GM18517 (cell line): ENCODE results near the gene CHIT1.

Source experiments
- ATAC-seq: cut with Tn5 transposase; IDR thresholded peaks from one replicate; pipeline ENCODE4 v1.9.1; 2021; ENCODE audit warnings: mild to moderate bottlenecking, moderate library complexity; ENCODE audit not compliant: unreplicated experiment

Gene CHIT1

DNA sequence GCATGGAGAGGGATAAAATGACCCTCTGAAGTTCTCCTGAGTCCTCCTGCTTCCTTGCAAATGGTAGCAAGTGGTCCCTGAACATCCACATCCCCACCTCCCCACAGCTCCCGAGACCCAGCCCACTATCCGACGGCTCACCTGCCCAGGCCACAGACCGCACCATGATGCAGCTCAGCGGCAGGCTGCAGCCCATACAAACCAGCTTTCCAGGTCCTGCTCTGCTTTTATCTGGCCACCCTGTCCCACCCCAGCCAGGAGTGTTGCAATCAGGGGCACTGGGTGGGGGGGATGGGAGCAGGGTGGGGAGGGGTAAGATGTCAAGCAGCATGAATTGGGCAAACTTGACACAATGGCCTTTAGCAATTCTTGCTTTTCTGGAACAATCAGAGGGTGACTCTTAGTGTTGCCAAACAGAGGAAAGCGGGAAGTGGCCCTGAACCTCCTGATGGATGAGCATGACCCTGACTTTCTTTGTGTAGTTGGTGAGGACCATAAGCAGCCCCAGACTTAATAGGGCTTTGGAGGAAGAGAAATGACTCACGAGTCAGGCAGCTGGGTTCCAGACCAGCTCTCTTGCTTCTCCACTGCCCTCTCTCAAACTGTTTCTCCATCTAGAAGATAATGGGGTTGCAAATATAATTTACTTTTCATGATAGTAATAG lies at the start of gene CHIT1:
TSS of gene CHIT1 (minus strand) at position 203 of the 665 bp plus-strand sequence. CDS start at position 166, 37 bp downstream.
- ATAC-seq = no peak

DNA sequence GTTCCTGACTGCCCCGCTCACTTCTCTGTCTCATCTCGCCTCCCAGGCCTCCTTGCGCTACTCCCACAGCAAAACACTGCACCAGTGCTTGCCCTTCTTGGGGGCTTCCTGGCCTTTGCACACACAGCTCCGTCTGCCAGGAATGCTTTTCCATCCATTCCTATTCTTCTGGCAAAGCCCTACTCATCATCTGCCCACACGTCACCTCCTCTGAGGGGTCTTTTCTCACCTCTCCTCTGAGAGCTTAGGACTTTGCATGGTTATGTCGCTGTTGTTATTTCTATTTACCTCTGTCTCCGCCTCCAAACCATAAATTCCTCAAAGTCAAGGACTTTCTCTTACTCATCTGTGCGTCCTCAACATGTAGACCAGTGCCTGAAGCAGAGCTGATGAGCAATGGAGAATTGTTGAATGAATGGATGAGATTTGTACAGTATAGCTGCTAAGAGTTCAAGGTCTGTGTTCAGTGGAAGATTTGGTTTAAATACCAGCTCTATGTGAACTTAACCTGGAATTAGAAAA lies 49.5 kb upstream of the CHIT1 start:
- ATAC-seq = no peak

DNA sequence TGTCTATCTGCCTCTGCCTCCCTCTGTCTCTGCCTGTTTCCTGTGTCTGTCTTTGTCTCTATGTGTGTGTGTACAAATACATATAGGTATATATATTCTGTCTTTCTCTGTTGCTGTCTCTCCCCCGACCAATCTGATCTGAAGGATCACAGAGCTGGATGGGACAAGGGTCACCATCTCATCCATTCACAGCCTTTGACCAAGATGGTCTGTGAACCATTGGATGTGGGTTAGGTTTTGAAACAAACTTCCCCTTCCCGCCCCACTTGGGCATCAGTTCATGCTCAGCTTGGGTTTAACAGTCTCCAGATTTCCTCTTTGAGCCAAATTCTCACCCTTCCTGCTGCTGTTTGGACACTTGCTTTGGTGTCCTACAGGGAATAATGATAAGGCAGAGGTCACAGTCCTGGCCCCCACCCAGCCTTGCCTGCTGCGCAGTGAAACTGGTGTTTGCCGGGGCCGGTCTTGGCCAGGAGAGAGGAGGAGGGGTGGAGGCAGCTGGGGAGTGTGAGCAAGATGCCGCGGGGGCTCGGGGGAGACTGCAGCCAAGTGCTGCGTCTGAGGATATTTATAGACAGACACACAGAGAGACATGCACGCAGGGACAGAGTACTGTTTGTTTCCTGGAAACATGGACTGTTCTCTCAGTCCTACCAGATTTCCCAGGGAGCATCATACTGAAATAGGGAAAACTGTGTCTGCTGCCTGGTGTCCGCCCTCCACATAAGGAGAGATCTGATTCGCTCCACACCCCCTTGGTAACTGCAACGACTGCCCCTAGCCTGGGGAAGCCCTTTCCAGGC lies 48.8 kb upstream of the CHIT1 start:
- no peak for ATAC-seq

DNA sequence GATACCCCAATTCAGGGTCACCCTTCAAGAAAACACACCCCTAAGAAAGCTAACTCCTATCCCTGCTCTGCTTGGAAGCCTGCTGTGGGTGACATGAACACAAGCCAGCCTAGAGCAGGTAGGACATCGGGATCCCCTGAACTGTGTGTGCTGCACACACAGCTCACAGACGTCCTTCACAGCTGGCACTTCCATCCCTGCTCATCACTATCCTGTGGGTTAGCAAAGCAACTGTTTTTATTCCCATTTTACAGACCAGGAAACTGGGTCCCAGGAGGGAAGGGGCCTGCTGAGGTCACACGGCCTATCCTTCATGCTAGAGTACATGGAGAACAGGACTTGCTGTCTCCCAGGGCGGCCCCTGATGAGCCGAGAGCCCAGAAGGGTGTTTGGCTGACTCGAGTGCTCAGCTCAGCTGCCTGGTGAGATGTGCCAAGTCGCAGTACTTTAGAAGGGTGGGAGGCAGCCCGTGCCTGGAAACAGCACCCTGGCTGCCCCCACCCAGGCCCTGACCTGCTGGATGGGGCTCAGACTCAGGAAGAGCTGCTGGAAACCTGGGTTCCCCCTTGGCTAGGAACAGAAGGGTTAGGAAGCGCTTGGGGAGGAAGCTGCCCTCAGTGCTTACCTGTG lies 47.6 kb upstream of the CHIT1 start:
- no peak for ATAC-seq

DNA sequence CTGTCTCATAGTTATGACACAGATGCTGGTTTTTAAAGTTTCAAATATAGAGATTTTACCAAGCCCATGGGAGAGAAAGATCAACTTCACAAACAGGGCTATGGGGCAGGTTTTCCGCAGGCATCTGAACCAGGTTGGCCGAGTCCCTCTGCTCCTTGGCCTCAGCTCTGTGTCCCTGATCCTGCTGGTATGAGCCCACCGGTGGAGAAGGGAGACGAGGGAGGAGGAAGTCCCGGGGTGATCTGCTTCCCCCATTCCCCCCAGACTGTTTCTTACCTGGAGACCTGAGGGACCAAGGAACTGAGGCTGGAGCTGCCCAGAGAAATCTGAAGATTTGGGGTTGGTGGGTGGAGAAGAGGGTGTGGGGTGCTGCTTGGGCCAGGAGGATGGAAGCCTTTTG lies 46.9 kb upstream of the CHIT1 start:
- ATAC-seq = no peak

DNA sequence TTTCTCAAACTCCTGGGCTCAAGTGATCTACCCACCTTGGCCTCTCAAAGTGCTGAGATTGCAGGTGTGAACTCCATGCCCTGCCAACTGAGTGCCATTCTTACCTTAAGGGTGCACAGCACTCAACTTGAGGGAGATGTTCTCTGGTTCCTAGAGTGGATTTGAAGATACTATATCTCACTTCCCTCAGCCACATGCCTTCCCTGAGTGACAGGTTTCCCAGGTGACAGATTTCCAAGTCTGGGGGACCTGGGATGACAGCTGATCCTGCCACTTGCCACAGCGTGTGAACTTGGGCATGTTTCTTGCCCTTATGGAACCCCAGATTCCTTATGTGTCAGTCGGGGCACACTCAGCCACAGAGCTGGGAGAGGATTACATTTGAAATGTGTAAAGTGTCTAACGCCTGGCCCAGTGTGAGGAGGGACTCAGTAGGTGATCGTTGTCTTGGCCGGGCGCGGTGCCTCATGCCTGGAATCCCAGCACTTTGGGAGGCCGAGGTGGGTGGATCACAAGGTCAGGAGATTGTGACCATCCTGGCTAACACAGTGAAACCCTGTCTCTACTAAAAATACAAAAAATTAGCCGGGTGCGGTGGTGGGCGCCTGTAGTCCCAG lies 46.3 kb upstream of the CHIT1 start:
- no peak for ATAC-seq

DNA sequence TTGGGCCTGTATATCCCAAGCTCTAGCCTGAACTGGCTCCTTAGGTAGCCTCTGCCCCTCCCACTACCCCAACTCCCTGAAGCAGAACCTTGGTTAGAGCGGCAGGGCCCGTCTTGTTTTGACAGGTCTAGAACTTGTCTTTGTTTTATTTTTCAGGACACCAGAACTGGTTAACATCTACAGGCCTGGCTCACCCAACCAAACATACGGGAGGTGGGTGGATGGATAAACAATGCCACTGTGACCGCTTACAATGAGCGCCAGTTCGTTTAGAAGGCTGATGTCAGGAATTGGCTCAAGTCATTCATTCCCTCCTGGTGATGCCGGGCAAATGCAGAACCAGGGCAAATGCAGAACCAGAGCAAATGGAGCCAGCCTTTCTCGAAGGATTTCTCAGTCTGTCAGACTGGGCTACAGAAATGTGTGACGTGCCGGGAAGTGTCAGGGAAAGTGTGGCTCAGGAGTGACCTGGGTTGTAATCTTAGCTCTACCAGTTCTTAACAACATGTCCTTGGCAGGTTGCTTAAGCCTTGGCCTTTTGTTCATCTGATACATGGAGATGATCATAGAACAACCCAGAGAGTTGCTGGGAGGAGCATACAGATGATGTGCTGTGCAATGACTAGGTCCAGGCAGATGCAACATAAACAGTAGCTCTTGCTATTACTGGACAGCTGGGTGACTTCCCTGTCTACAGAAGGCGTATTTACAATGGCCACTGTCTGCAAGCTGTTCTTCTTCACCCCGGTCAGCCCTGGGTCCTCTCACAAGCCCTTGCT lies 45.3 kb upstream of the CHIT1 start:
- ATAC-seq = no peak

DNA sequence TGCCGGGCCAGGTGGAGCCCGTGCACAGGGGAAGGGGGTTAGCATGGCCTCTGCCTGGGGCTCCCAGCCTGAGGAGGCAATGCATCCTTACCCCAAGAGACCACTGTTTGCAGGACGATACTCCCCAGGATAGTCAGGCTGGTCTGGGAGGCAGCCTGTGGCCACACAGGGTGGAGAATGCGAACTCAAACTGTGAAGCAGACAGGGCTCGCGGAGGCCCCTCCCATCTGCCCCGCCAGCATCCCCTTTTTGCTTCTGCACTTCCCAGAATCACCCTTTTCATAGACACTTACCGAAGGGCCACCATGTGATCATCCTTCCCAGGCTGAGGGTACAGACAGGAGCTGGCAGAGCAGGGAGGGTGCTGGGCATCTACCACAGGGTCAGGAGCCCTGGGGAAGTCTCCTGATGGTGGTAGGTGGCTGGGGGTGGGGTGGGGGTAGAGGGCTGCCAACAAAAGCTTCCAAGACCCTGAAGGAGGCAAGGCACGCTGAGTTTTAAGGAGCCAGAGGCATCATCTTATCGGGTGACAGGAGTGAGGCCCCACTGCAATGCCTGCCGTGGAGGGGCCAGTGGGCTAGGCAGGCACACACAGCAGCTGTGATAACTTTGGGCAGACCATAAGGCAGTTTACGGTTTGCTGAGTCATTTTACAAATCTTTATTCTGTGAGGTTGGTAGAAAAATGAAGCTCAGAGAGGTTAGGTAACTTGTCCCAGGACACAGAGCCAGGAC lies 44.6 kb upstream of the CHIT1 start:
- ATAC-seq = no peak

DNA sequence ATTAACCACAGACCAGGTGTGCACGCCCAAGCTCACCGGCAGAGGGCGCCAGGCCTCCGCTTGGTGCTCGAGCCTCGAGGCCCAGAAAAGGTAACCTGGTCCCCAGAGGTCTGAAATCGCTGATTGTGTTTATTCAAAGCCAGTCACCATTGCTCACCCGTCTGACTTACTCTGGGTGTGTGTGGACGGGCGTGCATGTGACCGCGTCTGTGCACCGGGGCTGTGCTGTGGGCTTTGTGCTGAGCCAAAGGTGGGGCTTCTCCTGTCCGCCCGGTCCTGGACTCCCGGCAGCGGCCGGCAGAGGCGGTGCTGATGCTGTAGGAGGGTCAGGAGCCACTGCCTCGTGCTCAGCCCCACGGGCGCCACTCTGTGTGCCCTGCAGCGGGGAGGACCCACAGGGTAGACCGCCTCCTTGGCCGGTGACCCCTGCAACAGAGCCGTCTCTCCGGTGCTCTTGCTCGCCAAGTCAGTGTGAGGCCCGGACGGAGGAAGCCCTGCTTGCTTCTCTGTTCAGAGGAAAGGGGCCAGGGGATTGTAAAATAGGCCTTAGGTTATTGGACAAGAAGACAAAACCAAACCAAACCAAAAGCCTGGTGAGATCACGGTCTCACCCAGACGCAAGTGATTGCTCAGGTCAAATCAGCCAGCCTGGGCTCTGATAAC lies 43.9 kb upstream of the CHIT1 start:
- peak; percentile 61 for ATAC-seq

DNA sequence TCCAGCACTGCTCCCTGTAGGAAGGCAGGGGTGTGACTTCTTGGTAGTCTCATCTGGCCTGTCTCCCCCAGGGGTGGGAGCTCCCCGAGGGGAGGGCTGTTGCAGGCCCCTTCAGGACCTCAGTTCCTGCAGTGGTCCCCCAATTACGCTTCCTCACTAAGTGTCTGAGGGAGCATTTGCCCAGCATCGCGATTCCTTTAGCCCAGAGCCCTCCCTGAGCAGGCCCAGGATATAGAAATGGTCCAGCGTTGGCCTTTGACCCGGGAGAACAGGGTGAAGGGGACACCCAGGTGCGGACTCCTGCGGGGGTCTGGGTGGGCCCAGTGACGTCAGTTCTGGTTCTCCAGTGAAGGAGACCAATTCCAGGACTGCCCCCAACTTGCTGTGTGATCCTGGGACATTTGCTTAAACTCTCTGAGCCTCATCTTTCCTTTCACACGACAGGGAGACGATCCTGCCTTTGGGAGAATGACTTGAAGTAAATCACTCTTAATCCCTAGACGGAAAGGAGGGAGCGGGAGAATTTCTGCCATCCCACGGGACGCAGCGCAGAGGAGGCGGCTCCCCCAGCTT lies 43.2 kb upstream of the CHIT1 start:
- ATAC-seq = no peak

DNA sequence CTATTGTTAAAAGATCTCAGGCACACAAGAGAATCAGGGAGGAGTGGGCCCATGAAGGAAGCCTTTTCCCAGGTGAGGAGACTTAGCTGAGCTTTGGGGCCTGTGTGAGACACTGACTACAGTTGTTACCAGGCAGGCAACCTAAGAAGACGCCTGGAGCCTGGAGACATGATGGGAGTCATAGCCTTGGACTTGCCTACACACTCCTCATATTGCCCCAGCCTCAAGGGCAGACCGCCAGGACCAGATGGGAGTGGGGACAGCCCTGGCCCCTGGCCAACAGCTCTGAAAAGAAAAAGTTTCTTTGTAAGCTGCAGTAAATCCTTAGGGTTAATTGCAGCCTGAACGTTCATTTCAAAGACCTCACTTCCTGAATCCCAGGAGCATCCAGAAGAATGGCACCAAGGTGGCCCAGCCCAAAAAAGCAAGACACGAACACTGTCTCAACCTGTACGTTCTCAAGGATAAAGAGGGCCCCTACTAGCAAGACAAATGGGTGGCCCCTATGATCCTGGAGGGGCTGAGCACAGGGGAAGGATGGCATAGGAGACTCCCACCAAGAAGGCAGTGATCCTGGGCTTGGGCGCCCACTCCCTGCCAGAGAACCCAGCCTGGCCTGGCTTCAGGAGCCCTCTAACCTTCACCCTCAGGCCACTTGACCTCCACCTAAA lies 42.6 kb upstream of the CHIT1 start:
- ATAC-seq = no peak

DNA sequence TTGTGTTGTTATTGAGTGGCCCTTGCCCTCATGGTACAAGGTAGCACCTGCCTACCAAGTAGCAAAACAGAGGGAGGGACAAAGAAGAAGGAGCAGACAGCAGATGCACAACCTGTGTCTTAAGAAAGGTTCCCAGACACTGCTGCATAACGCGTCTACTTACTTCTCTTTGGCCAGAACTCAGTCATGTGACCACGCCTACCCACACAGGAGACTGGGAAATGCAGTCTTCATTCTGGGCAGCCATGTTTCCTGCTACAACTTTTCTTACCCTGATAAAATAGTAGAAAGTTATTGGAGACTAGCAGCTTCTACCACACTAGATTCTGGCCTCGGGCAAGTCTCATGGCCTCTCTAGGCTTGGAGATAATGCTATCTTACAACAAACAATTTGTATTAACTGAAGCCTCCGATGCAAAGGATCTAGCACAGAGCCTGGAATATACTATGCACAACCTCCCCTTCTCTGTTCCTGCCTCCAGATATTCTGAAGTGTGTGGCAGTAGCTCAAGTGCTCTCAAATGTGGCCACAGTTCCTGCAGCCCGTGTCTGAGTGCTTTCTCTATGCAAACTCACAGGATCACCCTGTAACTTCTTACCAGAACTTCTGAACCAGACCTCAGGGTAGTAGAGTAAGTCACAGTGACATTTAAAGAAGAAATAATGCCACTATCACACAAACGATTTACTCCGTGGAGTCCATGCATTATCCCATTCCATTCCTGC lies 41.7 kb upstream of the CHIT1 start:
- no peak for ATAC-seq

DNA sequence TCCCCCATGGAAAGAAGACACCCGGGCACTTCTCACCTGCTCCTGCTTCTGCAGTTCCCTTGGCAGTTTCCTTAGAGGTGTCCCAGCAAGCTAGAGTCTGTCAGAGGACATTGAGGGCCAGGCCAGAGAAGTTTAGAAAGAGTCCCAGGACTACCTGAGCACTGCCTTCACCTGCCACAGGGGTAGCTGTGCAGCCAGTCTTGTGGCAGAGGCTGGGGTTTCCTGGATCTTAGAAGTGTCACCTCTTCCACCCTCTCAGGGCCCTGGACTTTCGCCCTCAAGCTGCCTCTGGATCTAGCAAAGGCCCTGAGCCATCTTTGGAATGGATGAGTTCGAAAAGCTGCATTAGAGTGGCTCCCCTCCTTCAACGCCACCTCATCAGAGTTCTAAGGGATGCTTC lies 41.0 kb upstream of the CHIT1 start:
- no peak for ATAC-seq

DNA sequence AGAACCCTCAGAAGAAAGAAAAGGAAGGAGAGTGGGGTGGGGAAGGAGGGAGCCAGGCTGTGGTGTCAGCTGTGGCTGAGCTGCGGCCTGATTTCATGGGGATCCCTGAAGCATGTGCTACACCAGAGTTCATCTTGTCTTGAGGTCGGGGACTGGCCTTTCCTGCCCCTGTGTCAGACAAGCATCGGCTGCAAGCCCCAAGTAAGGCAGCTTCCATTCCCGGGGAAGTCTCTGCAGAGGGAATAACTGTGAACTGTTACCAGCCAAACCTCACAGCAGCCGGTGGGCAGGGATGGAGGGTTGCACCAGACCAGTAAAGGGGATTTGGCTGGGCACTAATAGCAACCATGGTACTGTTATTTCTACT lies 40.2 kb upstream of the CHIT1 start:
- ATAC-seq = no peak

DNA sequence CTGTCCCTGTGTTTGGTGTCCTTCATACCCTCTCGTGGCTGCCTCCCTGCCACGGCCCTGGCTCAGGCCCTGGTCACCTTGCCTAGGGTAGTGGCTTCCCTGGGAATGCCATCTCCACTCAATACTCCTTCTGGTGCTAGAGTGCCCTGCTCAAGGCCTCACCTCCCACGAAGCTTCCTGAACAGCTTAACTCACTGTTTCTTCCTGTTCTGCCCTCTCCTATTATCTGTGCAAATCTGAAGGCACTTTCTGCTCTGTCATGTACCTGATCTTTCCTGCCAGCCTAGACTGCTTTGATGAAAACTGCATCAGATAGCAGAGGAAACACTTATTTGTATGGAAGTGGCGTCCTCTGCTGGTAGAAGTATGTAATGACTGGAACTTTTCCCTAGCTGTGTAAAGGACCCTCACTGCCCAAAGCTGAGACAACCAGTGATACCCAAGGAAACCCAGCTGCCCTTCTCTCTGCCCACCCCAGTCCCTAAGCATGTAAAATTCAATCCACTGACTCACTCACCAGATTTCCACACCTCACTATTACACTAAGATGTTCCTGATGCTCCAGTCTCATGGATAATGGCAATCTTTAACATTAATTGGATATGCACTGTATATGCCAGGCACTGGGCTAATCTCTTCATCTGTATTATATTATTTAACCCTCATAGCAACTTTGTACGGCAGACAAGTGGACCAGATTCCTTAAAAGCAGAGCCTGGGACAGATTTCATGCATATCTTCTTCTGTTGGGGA lies 39.6 kb upstream of the CHIT1 start:
- ATAC-seq = no peak

DNA sequence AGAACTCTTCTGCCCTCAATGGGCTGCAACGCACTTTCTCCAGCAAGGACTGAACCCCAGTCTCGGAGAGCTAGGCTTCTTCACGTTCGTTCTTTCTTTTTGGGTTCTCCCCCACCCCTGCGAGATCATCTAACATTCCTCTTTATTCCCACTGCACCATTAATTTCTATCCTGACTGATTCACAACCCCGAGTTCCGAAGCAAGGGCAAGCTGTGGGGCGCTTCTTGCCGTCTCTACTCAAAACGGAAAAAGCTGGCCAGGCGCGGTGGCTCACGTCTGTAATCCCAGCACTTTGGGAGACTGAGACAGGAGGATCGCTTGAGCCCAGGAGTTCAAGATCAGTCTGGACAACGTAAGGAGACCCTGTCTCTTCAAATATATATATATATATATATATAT lies 38.4 kb upstream of the CHIT1 start:
- ATAC-seq = no peak

DNA sequence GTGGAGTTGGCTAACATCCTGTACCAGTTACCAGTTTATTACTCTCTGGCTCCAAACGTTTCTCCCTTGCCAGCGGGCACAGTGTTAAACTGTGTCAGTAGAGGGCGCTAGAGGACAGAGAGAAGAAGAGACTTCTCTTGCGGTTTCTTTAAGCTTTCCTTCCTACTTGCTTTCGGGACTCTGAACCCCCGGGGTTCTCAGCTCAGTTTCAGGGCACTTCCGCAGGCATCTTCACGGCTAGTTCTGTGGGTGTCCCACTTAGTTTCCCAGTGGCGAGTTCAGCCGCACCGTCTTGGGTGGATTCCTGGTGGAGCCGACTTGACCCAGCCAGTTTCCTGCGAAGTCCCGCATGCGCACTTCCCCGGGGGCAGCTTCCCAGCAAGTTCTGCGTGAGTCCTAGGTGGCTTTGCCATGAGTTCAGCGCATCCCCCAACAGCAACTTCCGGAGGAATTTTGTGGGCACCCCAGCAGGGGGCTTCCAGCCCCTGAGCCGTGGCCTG lies 37.9 kb upstream of the CHIT1 start:
- peak; percentile 50 for ATAC-seq
